NCI-H2227 (cell line): ENCODE measurements around the gene TIMM21.
A peak's percentile ranks its signal among the peaks of the same experiment; 100 is the strongest.

Experiments used
- DNase-seq: peaks from one replicate; lab custom pipeline; 2025; ENCODE audit not compliant: unreplicated experiment; lab: John Stamatoyannopoulos, UW

TIMM21 gene

DNA sequence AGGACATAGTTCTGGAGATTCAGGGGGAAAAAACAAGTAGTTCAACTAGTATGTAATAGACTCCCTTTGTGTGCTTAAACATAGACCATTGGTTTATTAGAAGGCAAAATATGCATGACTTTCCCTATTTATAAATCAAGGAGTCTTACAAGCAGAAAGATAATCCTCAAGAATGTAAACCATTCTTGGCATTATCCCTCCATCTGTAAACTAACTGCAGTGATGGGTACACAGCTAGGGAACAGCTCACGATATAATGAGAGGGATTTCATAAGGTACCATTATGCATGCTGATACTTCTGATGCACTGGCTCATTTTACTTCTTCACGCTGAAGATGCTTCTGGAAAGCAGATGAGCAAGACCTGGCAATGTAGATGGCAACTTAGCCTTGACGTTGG, 1.6 kb upstream of the TIMM21 start:
- peak; percentile 33 for DNase-seq

DNA sequence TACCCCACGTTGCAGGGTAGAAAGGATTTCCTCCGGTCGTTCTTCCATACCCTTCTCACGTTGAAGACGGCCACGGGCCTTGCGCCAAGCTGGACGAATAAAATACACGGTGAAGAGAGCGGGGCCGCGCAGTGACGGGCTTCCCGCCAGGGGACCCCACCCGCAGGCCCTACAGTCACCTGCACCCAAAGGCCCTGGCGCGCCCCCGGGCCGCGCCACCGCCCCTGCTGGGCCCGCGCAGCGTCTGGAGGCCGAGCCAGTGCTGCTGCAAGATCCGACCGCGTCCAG, 888 bp upstream of the TIMM21 start:
- no peak for DNase-seq

DNA sequence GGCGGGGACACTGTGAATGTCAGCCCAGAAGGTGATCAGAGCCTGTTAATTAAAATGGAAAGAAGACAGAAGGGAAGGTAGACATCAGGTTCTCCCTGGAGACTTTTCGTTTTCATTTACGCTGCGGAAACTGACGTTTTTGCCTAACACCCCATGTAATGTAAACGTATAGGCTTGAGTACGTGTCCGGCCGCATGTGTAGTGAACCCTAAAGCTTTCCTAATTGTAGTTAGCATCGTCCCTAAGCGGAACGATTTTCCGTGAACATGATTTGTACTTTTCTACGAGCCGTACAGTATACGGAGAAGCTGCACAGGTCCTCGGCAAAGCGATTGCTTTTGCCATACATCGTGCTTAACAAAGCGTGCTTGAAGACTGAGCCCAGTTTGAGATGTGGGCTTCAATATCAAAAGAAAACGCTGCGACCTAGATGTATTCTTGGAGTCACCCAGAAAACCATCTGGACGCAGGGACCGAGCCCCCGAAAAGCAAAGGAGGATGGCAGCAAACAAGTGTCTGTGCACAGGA, 284 bp downstream of the TIMM21 start:
- DNase-seq: no peak

DNA sequence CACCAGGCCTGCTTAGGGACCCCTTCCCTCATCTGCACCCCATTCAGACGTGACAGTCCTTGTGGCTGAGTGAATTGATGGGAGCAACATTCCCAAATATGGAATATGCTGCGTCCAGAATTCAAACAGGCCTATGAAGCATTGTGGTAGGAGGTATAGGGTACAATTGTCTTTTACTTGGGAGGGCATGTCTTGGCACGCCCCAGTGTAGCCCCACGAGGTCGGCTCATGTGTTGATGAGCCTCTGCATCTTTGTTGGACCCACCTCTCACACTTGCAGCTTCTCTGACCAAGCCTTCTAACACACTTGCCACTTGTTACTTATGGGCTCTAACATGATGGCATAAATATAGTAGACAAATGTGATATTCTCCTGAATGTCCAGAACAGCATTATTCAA, 1.6 kb downstream of the TIMM21 start:
- no peak for DNase-seq

DNA sequence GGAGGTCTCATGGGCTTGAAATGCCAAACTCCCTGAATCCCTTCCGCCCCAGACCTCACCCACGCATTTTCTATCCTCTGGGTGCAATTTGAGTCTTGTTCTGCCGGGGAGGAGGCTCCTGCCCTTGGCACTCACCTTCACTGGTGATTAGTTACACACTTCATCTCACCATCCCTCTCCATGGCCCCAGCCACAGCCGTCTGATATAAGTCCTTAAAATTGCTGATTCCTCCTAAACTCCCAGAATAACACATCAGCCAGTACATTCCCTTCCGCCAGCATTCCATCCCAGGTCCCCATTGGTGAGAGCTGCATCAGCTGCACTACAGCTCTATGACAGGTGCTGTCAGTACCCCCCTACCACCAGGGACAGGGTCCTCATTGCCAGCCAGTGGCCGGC, 3.9 kb downstream of the TIMM21 start:
- no peak for DNase-seq

DNA sequence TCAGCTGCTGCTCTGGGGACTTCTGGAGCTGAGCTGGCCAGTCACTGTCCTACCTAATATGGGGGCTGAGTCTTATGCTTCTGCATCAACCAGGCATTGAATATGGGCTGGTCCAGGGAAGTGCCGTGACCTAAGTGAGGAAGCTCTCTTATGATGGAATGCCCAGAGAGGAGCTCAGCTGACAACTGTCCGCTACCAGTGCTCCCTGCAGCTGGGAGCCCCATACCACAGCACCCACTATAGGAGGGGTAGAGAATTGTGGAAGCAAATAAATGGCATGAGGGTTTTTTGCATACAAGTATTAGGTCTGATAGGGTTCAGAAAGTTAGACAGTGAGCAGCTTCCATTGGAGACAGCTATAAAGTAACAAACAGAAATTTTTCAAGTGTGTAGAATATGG, 4.5 kb downstream of the TIMM21 start:
- DNase-seq: no peak

DNA sequence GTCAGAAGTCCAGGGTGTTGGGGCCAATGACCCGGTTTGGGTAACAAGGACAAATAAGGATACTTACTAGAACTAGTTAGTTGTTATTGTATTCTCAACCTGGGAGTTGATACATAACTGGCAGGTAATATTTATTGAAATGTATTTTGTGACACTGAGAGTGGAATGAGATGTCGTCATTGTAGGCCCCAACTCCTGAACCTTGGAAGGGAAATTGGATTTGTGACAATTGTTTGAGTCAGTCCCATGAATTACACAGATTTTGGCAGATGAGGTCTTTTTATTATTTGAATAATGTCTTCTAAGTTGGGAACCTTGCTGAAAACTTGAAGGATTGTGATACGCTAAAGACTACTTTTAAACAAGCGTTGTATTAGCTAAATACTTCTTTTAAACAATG, 5.1 kb downstream of the TIMM21 start:
- no peak for DNase-seq

DNA sequence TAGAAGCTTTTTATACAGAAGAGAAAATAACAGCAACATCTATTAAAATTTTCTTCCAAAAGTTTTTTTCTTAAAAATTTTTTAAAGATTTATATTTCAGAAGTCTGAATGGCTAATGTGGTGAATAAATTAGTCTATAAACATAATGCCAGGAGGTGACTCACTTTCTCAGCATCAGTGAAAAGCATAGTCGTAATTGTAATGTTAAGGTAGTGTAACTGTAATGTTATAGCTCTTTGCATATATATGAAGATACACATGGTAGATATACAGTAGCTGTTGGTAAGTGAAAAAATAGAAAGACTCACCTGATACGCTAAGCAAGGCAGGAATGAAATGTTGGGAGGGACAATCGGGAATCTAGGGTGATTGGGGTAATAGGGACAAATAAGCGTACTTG, 5.5 kb downstream of the TIMM21 start:
- no peak for DNase-seq

DNA sequence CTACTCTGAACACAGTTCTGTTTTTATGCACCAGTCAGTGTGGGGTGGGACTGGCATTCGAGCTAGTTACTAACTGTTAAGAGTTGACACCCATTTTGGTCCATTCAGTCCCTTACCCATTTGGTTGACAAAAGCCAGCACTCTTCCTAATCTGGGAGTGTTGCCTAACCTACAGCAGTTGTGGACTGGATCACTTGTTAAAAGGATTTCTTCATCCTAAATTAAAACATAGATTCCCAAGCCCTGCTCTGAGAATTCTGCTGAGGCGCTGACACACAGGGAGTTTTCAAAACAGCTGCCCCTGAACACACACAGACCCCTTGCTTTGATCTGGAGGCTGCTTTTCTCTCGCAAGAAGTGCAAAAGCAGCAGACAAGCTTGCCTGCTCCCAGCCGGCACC, 6.4 kb downstream of the TIMM21 start:
- DNase-seq: no peak

DNA sequence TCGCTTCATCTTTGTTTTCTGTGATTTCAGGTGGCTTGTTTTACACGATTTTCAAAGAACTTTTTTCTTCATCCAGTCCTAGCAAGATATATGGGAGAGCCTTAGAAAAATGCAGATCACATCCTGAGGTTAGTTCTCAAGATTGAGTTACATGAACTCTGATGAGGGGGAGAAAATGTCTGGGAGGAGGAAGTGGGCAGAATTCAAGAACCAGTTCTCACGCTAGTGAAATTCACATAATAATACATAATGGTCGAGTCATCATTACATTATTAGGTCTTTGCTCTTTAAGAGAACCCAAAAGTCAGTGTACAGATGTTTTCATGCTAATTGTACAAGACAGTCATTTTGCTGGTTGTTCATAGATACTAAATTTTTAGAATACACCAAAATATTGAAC, 7.0 kb downstream of the TIMM21 start:
- no peak for DNase-seq

DNA sequence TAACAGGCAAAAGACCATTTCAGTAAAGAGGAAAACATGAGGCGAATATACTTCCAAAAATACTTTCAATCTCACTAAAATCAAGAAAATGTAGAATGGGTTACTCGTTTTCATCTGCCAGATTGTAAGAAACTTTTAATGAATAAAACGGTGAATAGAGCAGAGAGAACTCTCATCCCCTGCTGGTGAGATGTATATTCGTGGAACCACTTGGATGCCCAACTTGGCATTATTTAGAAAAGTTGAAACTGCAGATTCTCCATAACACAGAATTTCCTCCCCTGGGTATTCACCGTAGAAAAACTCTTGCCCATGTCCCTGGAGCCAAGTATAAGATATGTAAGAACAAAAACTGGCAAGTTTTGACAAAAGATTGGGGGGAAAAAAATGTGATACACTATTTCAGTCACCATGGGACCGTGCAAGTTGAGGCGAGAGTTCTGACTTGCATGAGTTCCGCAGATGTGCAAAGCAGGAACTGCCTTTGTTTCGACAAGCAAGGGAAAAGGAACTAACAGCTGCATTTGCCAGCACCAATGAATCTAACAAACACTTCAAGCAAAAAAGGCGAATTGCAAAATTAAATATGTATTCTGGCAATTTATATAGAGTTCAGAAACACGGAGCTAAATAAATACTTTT, 14.8 kb downstream of the TIMM21 start:
- DNase-seq: no peak

DNA sequence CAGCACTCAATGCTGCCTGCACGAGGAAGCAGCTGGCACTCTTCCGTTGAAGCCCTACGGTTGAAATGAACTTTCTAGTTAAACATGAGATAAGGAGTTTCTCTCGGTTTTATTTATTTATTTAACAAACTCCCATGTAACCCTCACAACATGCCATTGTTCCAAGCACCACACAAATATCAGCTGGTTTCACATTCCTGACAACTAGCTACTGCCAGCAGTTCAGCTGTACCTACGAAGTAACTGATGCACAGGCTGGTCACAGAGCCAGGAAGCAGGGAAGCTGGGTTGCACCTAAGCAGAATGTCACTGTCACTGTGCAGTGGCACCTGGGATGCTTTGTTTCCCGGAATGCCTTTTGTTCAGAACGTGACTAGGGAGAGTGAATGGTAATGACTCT, 18.1 kb downstream of the TIMM21 start:
- DNase-seq: no peak

DNA sequence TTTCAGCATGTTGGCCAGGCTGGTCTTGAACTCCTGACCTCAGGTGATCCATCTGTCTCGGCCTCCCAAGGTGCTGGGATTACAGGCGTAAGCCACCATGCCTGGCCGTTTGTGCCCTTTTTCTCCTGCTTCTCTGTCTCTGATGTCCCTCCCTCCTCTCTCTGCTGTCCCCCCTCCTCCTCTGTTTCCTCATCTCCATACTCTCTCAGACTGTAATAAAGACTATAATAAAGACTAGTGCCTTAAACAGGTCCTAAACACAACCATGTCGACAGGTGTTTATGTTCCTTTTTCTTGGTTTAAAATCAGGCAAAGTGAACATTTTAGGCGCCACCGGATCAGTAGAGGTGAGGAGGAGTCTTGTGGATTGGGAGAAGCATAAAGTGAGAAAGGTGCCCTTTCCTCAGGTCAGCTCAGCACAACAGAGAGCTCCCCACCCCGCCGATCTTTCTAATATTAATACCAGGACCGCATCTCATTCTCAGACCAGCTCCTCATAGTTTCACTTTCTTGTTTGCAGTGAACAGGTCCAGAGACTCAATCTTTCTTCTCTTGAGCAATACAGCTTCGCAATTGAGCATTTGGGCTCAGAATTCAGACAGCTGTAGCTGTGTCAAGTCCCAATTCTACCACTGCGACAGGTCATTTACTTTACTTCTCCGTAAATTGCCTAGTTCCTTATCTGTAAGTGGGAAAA, 23.7 kb downstream of the TIMM21 start:
- DNase-seq: no peak

DNA sequence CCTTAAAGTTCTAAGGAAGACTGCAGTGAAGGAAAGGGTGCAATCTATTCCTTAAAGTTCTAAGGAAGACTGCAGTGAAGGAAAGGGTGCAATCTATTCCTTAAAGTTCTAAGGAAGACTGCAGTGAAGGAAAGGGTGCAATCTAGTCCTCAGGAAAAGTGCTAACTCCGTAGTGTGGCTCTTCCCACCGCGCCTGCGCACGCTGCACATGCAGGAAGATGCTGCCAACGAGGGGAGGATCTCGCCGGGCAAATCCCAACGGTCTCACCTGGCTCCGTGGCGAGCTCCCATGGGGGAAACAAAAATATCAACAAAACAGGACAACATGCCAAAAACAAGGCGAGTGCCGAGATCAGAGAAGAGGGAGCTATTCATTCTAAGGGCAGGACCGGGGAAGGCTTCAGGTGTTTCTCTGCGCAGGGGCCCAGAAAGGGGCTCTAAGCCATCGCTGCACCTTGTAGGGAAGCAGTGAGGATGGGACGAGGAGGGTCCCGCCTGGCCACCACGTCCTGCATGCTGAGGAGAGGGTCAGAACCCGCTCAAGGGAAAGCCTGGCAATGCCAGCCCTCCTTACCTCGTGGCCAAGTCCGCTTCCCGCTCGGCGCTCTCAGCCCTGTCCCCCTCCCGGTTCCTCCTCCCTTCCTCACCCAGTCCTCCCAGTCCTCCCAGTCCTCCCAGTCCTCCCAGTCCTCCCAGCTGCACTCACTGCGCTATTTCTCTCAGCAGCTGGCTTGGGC, 24.5 kb downstream of the TIMM21 start:
- peak; percentile 29 for DNase-seq

DNA sequence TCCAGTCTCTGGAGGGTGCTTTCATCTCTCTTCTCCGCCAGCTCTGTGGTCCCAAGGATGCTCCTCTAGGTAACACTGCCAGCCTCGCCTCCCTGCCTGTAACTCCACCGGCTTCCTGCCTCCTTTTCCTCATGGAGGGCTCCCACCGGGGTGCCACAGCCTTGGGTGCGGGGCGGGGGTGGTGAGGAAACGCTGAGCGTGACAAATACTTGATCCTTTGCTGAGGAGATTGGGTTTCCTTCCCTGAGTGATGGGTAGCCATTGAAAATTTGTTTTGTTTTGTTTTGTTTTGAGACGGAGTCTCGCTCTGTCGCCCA, 25.1 kb downstream of the TIMM21 start:
- DNase-seq: no peak

DNA sequence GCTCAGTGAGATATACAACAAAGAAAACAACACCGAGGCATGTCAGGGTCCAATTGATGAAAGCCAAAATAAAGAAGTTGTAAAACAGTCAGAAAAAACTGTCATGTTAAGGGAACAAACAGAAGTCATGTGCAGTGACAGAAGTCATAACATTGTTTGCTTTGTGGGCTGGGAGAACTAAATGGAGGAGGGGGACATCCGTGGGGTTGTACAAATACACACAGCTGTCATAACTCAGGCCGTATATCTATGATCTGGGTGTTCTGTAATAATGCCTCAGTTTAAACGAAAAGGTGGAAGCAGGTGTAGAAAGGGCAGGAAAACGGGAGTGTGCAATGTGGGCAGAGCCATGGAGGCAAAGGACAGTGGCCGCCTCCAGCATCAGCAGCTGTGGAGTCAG, 27.3 kb downstream of the TIMM21 start:
- DNase-seq: no peak

DNA sequence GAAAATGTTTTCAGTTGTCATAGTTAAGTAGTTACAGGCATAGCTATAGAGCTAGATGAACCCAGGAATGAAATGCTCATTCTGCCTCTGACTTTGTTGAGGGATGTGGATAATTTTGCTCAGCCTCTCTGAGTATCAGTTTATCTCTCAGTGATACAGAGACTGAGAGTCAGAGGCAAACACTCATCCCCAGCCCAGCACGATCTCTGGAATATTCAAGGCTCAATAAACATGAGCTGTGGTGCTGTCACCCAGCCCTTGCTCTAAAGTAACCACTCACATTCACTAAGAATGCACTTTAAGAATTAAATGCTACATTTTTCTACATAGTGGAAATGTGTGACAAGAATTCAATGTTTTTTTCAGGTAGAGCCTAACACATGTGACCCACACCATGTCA, 30.6 kb downstream of the TIMM21 start:
- no peak for DNase-seq

DNA sequence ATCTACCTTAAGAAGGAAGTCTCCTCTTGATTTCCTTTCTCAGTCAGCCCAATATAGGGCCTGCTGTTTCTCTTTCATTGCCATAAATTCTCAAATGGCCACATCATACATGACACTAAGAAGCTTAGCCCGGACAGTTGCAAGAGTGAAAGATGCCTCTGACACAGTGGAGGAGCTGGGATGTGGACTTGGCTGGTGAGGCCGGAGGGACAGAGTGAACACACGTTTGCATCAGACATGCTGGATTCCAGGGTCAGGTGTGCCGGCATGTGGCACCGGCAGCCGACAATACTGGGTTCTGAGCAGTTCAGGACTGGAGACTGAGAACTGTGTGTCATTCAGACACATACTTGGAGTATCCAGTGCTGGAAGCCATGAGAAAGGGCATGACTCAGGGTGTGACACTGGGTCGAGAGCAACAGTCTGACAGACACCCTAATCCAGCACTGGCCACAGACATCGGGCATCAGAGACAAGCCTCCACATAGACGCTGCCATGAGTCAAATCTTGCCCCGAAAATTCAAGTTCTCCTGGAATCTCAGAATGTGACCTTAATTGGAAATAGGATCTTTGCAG, 31.4 kb downstream of the TIMM21 start:
- DNase-seq: no peak

DNA sequence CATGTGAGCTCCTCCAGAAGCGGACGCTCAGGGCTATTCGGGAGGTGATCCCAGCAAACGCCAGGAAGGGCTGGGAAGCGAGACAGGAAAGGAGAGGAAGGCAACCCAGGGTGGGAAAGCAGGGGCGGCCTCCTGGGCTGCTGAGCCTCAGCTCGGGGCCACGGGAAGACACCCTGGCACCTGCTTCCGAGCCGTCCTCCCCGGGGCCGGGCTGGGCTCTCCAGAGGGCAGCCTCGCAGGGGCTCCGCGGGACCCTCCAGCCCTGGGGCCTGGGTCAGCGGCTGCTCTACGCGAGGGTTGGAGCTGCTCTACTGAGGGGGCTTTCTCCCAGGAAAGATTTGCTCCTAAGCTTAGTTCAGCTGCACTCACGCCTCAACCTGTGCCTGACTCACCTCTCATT, 34.0 kb downstream of the TIMM21 start:
- no peak for DNase-seq

DNA sequence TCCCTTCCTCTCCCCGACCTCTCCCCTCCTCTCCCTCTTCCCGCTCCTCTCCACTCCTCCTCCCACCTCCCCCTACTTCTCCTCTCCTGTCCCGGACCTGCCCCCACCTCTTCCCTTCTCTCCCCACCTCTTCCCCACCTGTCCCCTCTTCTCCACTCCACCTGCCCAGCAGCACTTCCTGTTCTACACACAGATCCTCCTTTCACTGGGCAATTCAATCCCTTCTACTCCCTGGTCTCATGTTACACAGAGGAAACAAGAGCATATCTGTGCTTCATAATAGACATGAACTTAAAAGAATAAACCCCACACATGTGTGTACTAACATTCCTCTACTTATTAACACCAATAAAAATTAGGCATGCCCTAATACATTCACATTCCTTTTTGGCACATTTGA, 34.8 kb downstream of the TIMM21 start:
- no peak for DNase-seq

DNA sequence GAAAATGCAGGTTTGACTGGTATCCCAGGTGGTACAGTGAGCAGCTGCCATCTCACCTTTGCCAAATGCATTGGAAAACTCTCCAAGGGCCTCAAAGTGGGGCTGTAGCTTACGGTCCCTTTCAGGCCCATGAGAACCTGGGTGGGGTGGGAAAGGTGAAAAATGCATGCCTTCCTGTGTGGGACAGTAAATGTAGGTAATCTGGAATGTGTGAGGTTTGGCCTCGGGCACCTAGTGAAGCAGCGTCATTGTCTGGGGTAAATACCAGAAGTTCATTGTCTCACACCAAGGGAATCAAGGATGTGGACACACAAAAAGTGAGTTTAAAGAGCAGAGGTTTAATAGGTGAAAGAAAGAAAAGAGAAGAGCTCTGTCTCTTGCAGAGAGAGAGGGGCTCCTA, 36.6 kb downstream of the TIMM21 start:
- no peak for DNase-seq

DNA sequence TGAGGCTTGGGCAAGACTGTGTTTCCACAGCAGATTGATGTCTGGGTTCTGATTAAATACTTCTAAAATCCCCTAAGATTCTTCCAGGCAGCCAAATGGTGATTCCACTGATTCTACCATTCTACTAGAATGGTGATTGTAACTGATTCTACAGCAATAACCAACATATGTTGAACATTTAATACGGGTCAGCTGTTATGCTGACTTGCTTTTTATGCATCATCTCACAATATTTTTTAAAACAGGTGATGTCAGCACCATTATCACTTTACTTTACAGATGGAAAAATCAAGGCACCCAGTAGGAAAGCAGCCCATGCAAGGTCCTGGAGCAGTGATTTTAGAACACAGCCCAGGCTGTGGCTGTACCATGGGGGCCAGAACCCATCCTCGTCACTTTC, 37.5 kb downstream of the TIMM21 start:
- DNase-seq: no peak
